ENCODE measurements around the gene TNRC18.

DNA sequence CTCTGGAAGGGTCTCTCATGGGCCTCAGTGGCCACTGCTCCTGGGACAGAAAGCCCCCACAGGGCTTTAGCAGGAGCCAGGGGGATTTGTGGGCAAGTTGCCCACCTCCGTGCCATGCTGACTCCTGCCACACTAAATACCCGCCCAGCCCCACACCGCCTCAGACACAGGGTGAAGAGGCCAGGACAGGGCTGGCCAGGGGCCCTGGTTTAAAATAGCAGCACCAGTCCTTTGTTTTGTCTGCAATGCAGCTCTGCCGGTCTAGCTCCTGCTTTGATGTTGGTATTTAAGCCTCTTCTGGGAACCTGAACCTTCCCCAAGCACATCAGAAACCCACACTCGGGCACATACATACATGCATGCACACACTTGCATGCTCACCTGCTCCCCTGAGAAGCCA lies 14.4 kb upstream of the TNRC18 start:
- TF ChIP-seq, protein P1, sequence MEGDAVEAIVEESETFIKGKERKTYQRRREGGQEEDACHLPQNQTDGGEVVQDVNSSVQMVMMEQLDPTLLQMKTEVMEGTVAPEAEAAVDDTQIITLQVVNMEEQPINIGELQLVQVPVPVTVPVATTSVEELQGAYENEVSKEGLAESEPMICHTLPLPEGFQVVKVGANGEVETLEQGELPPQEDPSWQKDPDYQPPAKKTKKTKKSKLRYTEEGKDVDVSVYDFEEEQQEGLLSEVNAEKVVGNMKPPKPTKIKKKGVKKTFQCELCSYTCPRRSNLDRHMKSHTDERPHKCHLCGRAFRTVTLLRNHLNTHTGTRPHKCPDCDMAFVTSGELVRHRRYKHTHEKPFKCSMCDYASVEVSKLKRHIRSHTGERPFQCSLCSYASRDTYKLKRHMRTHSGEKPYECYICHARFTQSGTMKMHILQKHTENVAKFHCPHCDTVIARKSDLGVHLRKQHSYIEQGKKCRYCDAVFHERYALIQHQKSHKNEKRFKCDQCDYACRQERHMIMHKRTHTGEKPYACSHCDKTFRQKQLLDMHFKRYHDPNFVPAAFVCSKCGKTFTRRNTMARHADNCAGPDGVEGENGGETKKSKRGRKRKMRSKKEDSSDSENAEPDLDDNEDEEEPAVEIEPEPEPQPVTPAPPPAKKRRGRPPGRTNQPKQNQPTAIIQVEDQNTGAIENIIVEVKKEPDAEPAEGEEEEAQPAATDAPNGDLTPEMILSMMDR (IDR thresholded peaks at IDR 0.05) = no peak
- no peak for TF ChIP-seq POLR2A (IDR thresholded peaks at IDR 0.05)

Data from esophagus squamous epithelium (tissue), 4 donors.